GM12865 (cell line): ENCODE results near the gene TMX3.

Experiments
- DNase-seq: peaks from one replicate; pipeline ENCODE4 v3.0.0; 2010; ENCODE audit warnings: low read depth
- H3K4me3 ChIP-seq: 2 replicates; pipeline ENCODE4 v1.5.1; 2011; ENCODE audit warnings: mild to moderate bottlenecking, low read depth, low read length, control low read depth
- CTCF ChIP-seq: IDR thresholded peaks from 2 replicates; pipeline ENCODE4 v1.5.1; 2011; ENCODE audit warnings: low read length, control low read depth, low read depth, inconsistent platforms; ENCODE audit not compliant: insufficient read depth; ENCODE audit errors: missing control alignments

TMX3 gene

GRCh38 chr18:68713796-68714195 lies 1.1 kb downstream of the TMX3 start:
- H3K4me3 ChIP-seq, result peak overlapping the region; percentile 84
- no peak for DNase-seq
- no peak for TF ChIP-seq CTCF

- DNase-seq, result peak; percentile 16
- H3K4me3 ChIP-seq, result peak overlapping the region; percentile 84
- TF ChIP-seq CTCF, result no peak
These were observed 1.8 kb downstream of the TMX3 start for GRCh38 chr18:68713131-68713530.

- DNase-seq, result no peak
- TF ChIP-seq CTCF, result no peak
- no peak overlapping the region for H3K4me3 ChIP-seq
These were observed 7.3 kb downstream of the TMX3 start for GRCh38 chr18:68707646-68708045.

GRCh38 chr18:68705119-68705518 lies 9.8 kb downstream of the TMX3 start:
- DNase-seq, result no peak
- H3K4me3 ChIP-seq, result no peak overlapping the region
- TF ChIP-seq CTCF, result no peak

- DNase-seq, result no peak
- TF ChIP-seq CTCF, result no peak
- no peak overlapping the region for H3K4me3 ChIP-seq
These were observed 11.6 kb downstream of the TMX3 start for GRCh38 chr18:68703326-68703725.

- no peak for TF ChIP-seq CTCF
- no peak overlapping the region for H3K4me3 ChIP-seq
- DNase-seq, result no peak
These were observed 13.6 kb downstream of the TMX3 start for GRCh38 chr18:68701353-68701752.

- no peak overlapping the region for H3K4me3 ChIP-seq
- TF ChIP-seq CTCF, result no peak
- no peak for DNase-seq
These were observed 15.9 kb downstream of the TMX3 start for GRCh38 chr18:68699043-68699442.
